NCI-H2196 treated with DMSO at 0.1 percent for 48 hours (cell line): ENCODE results near the gene SEMA6D.

Experiments used
- DNase-seq: peaks from one replicate; lab custom pipeline; 2025; ENCODE audit not compliant: unreplicated experiment; lab: John Stamatoyannopoulos, UW

SEMA6D gene

GRCh38 chr15:47786371-47786770 is 69.1 kb downstream of the SEMA6D start:
- no peak for DNase-seq

- DNase-seq: no peak
Measured at GRCh38 chr15:47787875-47788274, 70.6 kb downstream of the SEMA6D start.

- no peak for DNase-seq
Measured at GRCh38 chr15:47788685-47789084, 71.4 kb downstream of the SEMA6D start.

- no peak for DNase-seq
Measured at GRCh38 chr15:47791161-47791560, 73.9 kb downstream of the SEMA6D start.

GRCh38 chr15:47792231-47792630 is 74.9 kb downstream of the SEMA6D start:
- no peak for DNase-seq

- no peak for DNase-seq
Measured at GRCh38 chr15:47794252-47794914, 77.1 kb downstream of the SEMA6D start.

GRCh38 chr15:47795864-47796263 is 78.6 kb downstream of the SEMA6D start:
- DNase-seq: no peak

GRCh38 chr15:47796339-47796738 is 79.0 kb downstream of the SEMA6D start:
- DNase-seq: no peak

GRCh38 chr15:47796830-47797229 is 79.5 kb downstream of the SEMA6D start:
- DNase-seq: no peak

GRCh38 chr15:47801522-47801921 is 84.2 kb downstream of the SEMA6D start:
- DNase-seq: peak; percentile 16

- no peak for DNase-seq
Measured at GRCh38 chr15:47802216-47802615, 84.9 kb downstream of the SEMA6D start.

GRCh38 chr15:47803767-47804166 is 86.5 kb downstream of the SEMA6D start:
- DNase-seq: no peak

- no peak for DNase-seq
Measured at GRCh38 chr15:47804733-47805132, 87.4 kb downstream of the SEMA6D start.

GRCh38 chr15:47806008-47806407 is 88.7 kb downstream of the SEMA6D start:
- no peak for DNase-seq

GRCh38 chr15:47811172-47811571 is 93.9 kb downstream of the SEMA6D start:
- DNase-seq: no peak

- no peak for DNase-seq
Measured at GRCh38 chr15:47812470-47812999, 95.2 kb downstream of the SEMA6D start.

- no peak for DNase-seq
Measured at GRCh38 chr15:47813748-47814384, 96.6 kb downstream of the SEMA6D start.

- no peak for DNase-seq
Measured at GRCh38 chr15:47814620-47815019, 97.3 kb downstream of the SEMA6D start.

- no peak for DNase-seq
Measured at GRCh38 chr15:47817969-47818548, 100.8 kb downstream of the SEMA6D start.

- DNase-seq: no peak
Measured at GRCh38 chr15:47819158-47819557, 101.9 kb downstream of the SEMA6D start.

GRCh38 chr15:47820057-47820746 is 102.9 kb downstream of the SEMA6D start:
- no peak for DNase-seq
